Measurements from ENCODE around the gene SUN1.
"Not testable (repeated sequence)": the region's sequence is repeated elsewhere in the genome, so short reads cannot be mapped to it uniquely, and the experiment has no call there.

The SUN1 gene

GRCh38 chr7:920351-921070, 88.2 kb downstream of the SUN1 start:
- DNase-seq (ENCODE audit: low read depth): no peak

GRCh38 chr7:921071-921461, 88.8 kb downstream of the SUN1 start:
- DNase-seq (ENCODE audit: low read depth): no peak

GRCh38 chr7:921581-922333, 89.5 kb downstream of the SUN1 start:
- DNase-seq (ENCODE audit: low read depth): no peak

- peak; percentile 47 for DNase-seq (ENCODE audit: low read depth)
These were observed 90.2 kb downstream of the SUN1 start for GRCh38 chr7:922334-923107.

- peak; percentile 88 for DNase-seq (ENCODE audit: low read depth)
These were observed 91.1 kb downstream of the SUN1 start for GRCh38 chr7:923108-924041.

GRCh38 chr7:924042-924441, 91.8 kb downstream of the SUN1 start:
- DNase-seq (ENCODE audit: low read depth): not testable (repeated sequence)
